Prostate gland (tissue), 2 donors: Measurements from ENCODE around the gene DOCK4. TPM values are rescaled to one million over a fixed set of nuclear protein-coding genes. Genes with fewer than 3 reads are reported as not detected.

Source experiments
- DNase-seq: peaks from one replicate; pipeline ENCODE4 v3.0.0-alpha.2; 2019; ENCODE audit warnings: low spot score
- H3K27ac ChIP-seq, 2 donors: fragments of 200-600 bp; sonication (generic); 2 replicates each; pipeline ENCODE4 v1.5.1; 2017 to 2019
- H3K27me3 ChIP-seq: fragments of 200-600 bp; sonication (generic); replicated peaks from 2 replicates; pipeline ENCODE4 v1.5.1; 2019; ENCODE audit not compliant: insufficient read depth
- H3K36me3 ChIP-seq, 2 donors: fragments of 200-600 bp; sonication (generic); 1 replicate in 1 of 2; 2 replicates in 1 of 2; pipeline versions ENCODE4 v1.5.1 to v1.8.1; 2017 to 2019
- H3K4me1 ChIP-seq: fragments of 200-600 bp; sonication (generic); replicated peaks from 2 replicates; pipeline ENCODE4 v1.5.1; 2019
- H3K4me3 ChIP-seq, 2 donors: fragments of 200-600 bp; sonication (generic); 2 replicates each; pipeline ENCODE4 v1.5.1; 2017 to 2019
- H3K9me3 ChIP-seq: fragments of 200-600 bp; sonication (generic); 2 replicates; pipeline ENCODE4 v1.5.1; 2017
- CTCF ChIP-seq, 4 experiments: fragments of 200-600 bp in 2 of 4; fragments of 450-650 bp in 2 of 4; sonication (generic) in 2 of 4; IDR thresholded peaks; 1 replicate in 3 of 4; 2 replicates in 1 of 4; pipeline ENCODE4 v1.5.1; 2016 to 2019; ENCODE audit warnings: antibody characterized with exemption in 4 of 4, mild to moderate bottlenecking in 2 of 4, moderate library complexity in 2 of 4
- POLR2A ChIP-seq: fragments of 450-650 bp; IDR thresholded peaks from one replicate; pipeline ENCODE4 v1.6.1; 2016; ENCODE audit warnings: antibody characterized with exemption, mild to moderate bottlenecking
- POLR2AphosphoS5 ChIP-seq: sonication (generic); formaldehyde crosslinking; IDR thresholded peaks from one replicate; pipeline ENCODE4 v1.6.1; 2017; ENCODE audit warnings: antibody characterized with exemption
- WGBS: methylation state at CpG from one replicate; pipeline ENCODE4 v1.1.5; 2018; 5-methylcytosine and 5-hydroxymethylcytosine counted together
- intact Hi-C: fragments of 100-400 bp; cut with DNase I; formaldehyde crosslinking; loops from one replicate; pipeline ENCODE4 v1.14.2; 2022
- total RNA-seq, 2 donors: library from RNA; depleted of rRNA; stranded (reverse); fragments of >200 nt; gene quantifications; one replicate each; pipeline ENCODE4 v1.1.0, GENCODE V29; 2016

DOCK4 gene
- total RNA-seq, 2 donors from 2014 or later = 21.8 to 37.4 TPM

GRCh38 chr7:111992601-111993000 is 213.6 kb downstream of the DOCK4 start:
- WGBS = 87% methylated on average over 4 of the region's 4 CpGs
- Histone ChIP-seq H3K27ac (no peak overlapping the region), H3K9me3 (no peaks in the 10 kb centered on the region), H3K4me1 (no peaks in the 10 kb centered on the region), H3K36me3 (no peaks in the 10 kb centered on the region), H3K4me3 (no peak overlapping the region), H3K27me3 (no peaks in the 10 kb centered on the region)
- DNase-seq = no peak
- TF ChIP-seq CTCF (IDR thresholded peaks at IDR 0.05) (no peak), POLR2AphosphoS5 (no peak), POLR2A (no peak)
- intact Hi-C loops = no loop called here

GRCh38 chr7:111990643-111991042 is 215.6 kb downstream of the DOCK4 start:
- no peaks in the 10 kb centered on the region for H3K27me3 ChIP-seq
- no peak overlapping the region for H3K27ac ChIP-seq
- DNase-seq = no peak
- 79% methylated on average over 3 of the region's 3 CpGs for WGBS
- H3K9me3 ChIP-seq = no peaks in the 10 kb centered on the region
- no peak overlapping the region for H3K4me3 ChIP-seq
- TF ChIP-seq POLR2A = no peak
- no peak for TF ChIP-seq POLR2AphosphoS5
- intact Hi-C loops = no loop called here
- no peaks in the 10 kb centered on the region for H3K36me3 ChIP-seq
- no peaks in the 10 kb centered on the region for H3K4me1 ChIP-seq

- Histone ChIP-seq H3K9me3 (no peaks in the 10 kb centered on the region), H3K27ac (no peak overlapping the region), H3K4me1 (no peaks in the 10 kb centered on the region), H3K4me3 (no peak overlapping the region), H3K27me3 (no peaks in the 10 kb centered on the region), H3K36me3 (peaks cover 0 to 3% of the 10 kb centered on the region in 2 donors)
- WGBS = 76% methylated on average over 1 of the region's 1 CpG
- TF ChIP-seq POLR2A = no peak
- no peak for TF ChIP-seq POLR2AphosphoS5
- TF ChIP-seq CTCF (IDR thresholded peaks at IDR 0.05) = no peak
- intact Hi-C loops = no loop called here
- DNase-seq = no peak
These were observed 218.3 kb downstream of the DOCK4 start for GRCh38 chr7:111987886-111988285.

GRCh38 chr7:111987115-111987826 is 218.9 kb downstream of the DOCK4 start:
- Histone ChIP-seq H3K9me3 (no peaks in the 10 kb centered on the region), H3K4me1 (no peaks in the 10 kb centered on the region), H3K27me3 (no peaks in the 10 kb centered on the region), H3K4me3 (no peak overlapping the region), H3K27ac (no peak overlapping the region), H3K36me3 (peaks cover 0 to 3% of the 10 kb centered on the region in 2 donors)
- WGBS = 72% methylated on average over 6 of the region's 6 CpGs
- DNase-seq = no peak
- TF ChIP-seq CTCF (IDR thresholded peaks at IDR 0.05) (no peak), POLR2A (no peak), POLR2AphosphoS5 (no peak)
- intact Hi-C loops = no loop called here

GRCh38 chr7:111986601-111987000 is 219.6 kb downstream of the DOCK4 start:
- no peaks in the 10 kb centered on the region for H3K27me3 ChIP-seq
- intact Hi-C loops = no loop called here
- no peaks in the 10 kb centered on the region for H3K9me3 ChIP-seq
- H3K27ac ChIP-seq = no peak overlapping the region
- H3K36me3 ChIP-seq = peaks cover 0 to 3% of the 10 kb centered on the region in 2 donors
- 81% methylated on average over 2 of the region's 2 CpGs for WGBS
- no peak for TF ChIP-seq POLR2AphosphoS5
- TF ChIP-seq POLR2A = no peak
- TF ChIP-seq CTCF (IDR thresholded peaks at IDR 0.05) = no peak
- no peaks in the 10 kb centered on the region for H3K4me1 ChIP-seq
- no peak for DNase-seq
- no peak overlapping the region for H3K4me3 ChIP-seq
